Hepatocyte (in vitro differentiated cells): ENCODE measurements around the gene NXNL1.

ENCODE experiments used
- EZH2 ChIP-seq: fragments of 200-600 bp; sonication (generic); IDR thresholded peaks from 2 replicates; pipeline ENCODE4 v1.6.1; 2016; ENCODE audit warnings: antibody characterized with exemption, mild to moderate bottlenecking, borderline replicate concordance
- TF ChIP-seq, protein P1 (sequence below): fragments of 200-600 bp; sonication (generic); IDR thresholded peaks from 2 replicates; pipeline ENCODE4 v1.5.1; 2016; ENCODE audit warnings: antibody characterized with exemption, mild to moderate bottlenecking; ENCODE audit not compliant: poor library complexity

DNA sequence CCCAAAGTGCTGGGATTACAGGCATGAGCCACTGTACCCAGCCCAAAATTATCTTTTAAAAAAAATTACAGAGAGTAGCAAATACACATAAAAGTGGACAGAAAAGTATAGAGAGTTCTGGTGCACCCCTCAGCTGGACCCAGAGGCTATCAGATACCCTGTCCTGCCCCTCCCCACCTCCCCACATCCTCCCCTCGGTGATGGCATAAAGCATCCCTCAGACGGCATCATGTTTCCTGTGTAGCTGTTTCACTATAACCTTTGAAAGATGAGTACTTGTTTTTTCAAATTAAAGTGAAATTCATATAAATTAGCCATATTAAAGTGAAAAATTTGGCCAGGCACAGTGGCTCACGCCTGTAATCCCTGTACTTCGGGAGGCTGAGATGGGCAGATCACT lies 29.7 kb upstream of the NXNL1 start:
- TF ChIP-seq, protein P1, sequence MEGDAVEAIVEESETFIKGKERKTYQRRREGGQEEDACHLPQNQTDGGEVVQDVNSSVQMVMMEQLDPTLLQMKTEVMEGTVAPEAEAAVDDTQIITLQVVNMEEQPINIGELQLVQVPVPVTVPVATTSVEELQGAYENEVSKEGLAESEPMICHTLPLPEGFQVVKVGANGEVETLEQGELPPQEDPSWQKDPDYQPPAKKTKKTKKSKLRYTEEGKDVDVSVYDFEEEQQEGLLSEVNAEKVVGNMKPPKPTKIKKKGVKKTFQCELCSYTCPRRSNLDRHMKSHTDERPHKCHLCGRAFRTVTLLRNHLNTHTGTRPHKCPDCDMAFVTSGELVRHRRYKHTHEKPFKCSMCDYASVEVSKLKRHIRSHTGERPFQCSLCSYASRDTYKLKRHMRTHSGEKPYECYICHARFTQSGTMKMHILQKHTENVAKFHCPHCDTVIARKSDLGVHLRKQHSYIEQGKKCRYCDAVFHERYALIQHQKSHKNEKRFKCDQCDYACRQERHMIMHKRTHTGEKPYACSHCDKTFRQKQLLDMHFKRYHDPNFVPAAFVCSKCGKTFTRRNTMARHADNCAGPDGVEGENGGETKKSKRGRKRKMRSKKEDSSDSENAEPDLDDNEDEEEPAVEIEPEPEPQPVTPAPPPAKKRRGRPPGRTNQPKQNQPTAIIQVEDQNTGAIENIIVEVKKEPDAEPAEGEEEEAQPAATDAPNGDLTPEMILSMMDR = no peak
- no peak for TF ChIP-seq EZH2
